HG03108 (cell line): ENCODE measurements around the gene METTL22.

Experiments used
- ATAC-seq: cut with Tn5 transposase; IDR thresholded peaks from one replicate; pipeline ENCODE4 v1.9.1; 2021; ENCODE audit warnings: moderate library complexity; ENCODE audit not compliant: unreplicated experiment

METTL22 gene

DNA sequence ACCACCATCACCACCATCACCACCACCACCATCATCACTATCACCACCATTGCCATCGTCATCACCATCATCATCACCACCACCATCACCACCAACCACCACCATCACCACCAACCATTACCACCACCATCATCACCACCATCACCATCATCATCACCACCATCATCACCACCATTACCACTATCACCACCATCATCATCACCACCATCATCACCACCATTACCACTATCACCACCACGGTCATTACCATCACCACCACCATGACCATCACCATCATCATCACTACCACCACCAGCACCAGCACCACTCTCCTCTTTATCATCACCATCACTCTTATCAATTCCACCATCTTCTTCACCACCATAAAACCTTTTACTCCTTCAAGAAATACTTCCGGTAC is 30.0 kb upstream of the METTL22 start:
- no peak for ATAC-seq

DNA sequence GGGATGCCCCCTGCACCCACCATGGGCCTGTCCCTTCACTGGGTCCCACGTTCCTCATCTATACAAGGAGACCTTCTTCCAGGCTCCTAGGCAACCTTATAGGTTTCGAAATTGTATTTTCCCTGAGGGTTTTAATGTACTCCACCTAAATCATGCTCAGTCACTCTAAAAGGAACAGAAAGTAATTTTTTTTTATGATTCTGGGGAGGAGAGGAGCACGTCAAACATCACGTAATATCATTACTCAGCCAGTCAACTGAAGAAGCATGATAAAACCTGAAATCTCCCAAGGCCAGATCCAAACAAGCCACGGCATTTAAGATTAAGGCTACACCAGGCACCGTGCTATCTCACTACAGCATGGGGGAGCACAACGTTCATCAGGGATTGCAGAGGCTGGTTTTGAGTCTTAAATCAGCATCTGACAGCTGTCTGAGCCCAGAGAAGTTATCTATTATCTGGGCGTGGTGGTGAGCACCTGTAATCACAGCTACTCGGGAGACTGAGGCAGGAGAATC is 27.3 kb upstream of the METTL22 start:
- ATAC-seq, result no peak

DNA sequence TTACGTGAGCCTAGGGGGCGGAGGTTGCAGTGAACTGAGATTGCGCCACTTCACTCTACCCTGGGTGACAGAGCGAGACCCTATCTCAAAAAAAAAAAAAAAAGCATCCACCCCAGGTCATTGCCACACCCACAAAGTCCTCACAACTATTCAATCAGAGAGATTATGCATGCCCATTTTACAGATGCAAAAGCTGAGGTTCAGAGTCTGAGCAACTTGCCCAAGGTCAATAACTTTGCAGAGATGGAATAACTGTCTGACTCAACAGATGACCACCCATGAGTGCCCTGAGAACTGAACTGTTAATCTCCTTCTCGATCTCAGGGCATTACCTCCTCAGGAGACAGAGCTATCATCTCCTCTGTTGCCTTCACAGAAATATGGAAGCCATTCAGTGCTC is 25.7 kb upstream of the METTL22 start:
- no peak for ATAC-seq

DNA sequence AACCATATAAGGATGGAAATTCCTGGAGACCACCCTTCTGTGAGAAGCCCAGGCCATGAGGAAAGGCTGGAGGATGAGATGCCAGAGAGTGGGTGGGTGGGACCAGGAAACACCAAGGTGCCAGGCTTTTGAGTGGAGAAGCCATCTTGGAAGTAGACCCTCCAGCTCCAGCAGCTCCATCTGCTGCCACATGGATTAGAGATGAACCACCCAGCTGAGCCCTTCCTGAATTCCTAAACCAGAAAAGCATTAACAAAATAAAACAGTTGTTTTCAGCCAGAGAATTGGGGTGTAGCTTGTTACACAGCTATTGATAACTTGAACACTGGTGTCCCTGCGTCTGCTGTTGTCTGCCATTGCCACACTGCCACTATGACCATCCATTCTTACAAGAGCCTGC is 24.9 kb upstream of the METTL22 start:
- ATAC-seq, result no peak

DNA sequence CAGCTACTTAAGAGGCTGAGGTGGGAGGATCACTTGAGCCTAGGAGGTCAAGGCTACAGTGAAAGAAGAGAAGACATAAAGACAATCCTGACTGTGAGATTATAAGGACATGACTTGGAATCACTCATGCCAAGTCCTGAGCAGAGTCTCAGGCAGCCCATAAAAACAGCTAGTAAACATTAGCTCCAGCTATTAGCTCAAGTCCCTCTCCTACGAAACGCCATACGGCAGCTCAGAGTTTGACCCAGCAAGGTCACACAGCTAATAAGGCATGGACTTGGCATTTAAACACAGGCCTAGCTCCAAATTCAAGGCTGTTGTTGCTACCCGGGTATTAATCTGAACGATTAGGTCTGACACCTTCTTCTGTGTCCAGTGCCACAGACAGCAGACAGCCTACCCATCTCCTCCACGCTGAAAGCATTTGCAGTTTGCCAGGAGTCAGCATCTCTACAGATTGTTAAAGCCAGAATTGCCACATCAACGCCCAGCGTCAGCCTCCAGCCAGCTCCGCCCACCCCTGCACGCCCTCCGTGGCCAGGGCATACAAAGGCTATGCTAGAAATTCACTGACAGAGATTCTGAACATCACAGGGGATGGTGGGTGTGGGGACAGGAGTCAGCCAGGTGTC is 21.2 kb upstream of the METTL22 start:
- ATAC-seq, result no peak

DNA sequence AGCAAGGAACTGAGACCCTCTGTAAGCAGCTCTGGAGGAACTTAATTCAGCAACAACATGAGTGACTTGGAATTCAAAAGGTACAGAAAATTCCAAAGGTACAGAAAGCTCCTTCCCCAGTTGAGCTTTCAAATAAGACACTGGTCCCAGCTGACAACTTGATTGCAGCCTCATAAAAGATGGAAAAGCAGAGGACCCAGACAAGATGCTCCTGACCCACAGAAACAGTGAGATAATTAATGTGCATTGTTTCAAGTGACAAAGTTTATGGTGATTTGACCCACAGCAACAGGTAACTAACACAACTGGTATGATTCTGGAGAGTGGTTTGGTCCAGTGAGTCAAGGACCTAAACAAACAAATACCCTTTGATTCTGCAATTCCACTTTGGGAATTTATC is 15.9 kb upstream of the METTL22 start:
- no peak for ATAC-seq

DNA sequence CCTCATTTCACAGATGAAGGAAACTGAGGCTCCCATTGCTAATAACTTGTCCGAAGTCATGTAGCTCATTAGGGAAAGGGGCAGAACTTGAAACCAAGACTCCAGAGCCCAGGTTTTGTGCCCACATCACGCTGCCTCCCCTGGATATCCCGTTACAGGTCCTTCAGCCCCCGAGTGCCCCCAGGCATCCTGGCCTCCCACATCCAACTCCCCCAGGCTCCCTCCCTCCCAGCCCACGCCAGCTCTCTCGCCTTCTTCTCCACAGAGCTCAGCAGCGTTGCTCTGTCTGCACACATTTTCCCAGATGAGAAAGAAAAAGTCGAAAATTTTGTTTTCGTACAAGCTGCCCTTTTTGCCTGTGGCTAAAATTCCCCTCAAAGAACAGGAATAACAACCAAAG is 14.3 kb upstream of the METTL22 start:
- ATAC-seq, result no peak

DNA sequence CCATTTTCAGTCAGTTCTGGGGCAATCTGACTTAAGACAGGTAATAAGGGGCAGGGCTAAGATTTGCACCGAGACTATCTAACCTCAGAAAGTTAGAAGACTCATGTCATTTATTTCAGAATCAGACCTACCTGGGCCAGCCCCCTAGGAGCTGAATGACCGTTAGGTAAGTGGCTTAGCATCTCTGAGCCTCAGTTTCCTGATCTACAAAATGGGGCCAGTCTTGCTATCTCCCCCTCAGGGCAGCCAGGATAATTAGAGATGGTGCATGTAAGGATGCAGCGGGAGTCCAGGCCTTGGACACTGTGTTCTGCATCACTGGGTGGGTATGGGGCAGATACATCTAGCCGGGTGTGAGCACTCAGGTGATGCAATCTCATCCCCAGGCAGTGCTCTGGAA is 10.4 kb upstream of the METTL22 start:
- no peak for ATAC-seq

DNA sequence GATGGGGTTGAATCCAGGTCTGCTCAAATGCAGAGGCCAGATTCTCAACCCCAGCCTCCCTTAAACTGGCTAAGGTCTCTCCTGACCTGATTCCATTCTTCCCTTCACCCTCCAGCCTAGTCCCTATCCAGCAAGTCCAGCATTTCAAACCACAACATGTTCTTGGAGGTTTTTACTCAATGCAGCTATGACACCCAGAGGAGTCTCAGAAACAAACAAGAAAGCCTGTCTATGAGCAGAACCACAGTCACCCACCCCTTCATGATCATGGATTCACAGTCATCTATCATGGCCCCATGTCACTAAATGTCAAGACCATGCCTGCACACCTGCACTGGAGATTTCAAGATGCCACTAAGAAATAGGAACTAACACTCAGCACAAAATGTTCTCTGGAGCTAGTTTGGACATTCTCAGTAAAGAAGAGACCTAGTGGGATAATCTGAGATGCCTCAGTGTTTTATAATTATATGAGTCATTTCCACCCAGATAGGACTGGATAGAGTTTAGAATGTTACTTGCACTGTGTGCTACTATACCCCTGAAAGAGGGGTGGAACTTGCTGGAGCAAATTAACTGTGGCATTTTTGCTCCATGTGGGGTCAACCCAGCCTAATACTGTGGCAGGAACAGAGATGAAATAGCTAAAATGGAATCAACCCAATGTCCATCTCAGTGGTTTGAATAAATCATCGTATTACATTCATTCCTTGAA is 9.5 kb upstream of the METTL22 start:
- ATAC-seq, result no peak

DNA sequence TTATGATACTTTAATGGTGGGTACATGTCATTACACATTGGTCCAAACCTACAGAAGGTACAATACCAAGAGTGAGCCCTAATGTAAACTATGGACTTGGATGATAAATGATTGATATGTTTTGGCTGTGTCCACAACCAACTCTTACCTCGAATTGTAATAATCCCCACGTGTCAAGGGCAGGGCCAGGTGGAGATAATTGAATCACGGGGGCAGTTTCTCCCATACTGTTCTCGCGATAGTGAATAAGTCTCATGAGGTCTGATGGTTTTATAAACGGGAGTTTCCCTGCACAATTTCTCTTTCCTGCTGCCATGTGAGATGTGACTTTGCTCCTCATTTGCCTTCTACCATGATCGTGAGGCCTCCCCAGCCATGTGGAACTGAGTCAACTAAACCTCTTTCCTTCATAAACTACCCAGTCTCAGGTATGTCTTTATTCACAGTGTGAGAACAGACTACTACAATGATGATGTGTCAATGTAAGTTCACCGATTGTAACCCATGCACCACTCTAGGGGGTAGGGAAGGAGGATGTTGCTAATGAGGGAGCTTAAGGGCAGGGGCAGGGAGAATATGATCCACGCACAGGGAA is 7.0 kb upstream of the METTL22 start:
- no peak for ATAC-seq

DNA sequence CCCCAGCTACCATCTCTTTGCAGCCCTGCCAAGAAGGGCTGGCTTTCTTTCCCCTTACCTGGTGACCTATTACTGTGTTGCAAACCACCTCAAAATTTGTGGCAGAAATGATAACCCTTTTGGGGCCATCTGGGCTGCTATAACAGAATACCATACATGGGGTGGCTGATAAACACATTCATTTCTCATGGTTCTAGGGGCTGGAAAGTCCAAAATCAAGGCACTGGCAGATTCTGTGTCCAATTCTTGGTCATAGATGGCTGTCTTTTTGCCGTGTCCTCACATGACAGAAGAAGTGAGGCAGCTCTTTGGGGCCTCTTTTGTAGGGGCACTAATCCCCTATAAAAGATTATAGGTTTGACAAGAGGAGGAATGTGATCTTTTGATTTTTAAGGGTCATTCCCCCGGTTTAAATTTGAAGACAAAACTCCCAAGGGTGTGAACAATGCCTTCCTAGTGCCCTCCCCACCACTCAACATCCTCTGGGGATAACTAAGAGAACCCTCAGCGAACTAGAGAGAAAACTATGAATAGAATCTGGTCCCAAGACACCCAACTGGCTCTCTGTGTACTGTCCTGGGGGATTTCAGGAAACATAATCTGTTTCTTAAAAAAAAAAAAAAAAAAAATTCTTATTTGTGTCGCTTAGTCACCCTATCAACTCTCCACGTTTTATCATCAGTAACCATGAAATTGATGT is 1.7 kb upstream of the METTL22 start:
- ATAC-seq, result no peak

DNA sequence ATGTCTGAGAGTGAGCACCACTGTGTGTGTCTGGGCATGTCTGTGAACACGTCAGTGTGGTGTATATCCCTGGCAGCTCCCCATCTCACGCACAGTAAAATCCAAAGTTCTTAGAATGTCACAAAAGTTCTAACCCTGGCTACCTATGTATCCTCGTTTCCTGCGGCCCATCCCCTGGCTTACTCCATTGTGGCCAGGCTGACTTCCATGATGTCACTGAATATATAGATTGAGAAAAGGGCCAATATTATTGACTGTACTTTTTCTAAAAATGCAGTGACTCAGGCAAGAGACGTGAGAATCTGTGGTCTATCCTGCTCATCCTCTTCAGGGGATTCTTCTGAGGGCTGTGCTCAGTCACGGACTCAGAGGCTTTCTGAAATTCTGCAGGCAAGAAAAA is 963 bp upstream of the METTL22 start:
- ATAC-seq, result no peak

DNA sequence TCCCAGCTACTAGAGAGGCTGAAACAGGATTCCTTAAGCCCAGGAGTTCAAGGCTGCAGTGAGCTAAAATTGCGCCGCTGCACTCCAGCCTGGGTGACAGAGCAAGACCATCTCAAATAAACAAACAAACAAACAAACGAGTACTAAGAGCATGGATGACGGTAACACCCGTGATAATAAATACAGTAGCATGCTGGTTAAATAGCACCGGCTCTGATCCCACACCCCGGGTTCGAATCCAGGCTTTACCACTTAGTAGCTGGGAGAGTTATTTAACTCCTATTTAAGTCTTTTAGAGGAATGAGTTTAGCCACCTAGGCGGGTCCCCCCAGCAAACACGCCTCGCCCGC is 301 bp upstream of the METTL22 start:
- no peak for ATAC-seq

DNA sequence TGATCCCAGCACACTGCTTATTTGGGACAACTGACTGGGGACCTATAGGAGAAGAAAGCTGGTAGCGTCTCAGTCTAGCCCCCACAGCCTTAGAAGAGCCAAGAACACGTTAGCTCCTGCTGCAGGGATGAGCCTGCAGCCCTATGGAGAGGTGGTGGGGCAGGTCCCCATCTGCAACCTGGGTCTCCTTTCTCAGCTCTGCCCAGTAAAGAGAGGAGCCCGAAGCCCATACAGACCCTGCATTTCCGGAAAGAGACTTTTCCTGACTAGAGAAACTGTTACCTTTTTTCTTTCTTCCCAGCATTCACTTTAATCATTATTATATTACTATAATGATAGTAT is 788 bp downstream of the METTL22 start:
- ATAC-seq, result no peak

DNA sequence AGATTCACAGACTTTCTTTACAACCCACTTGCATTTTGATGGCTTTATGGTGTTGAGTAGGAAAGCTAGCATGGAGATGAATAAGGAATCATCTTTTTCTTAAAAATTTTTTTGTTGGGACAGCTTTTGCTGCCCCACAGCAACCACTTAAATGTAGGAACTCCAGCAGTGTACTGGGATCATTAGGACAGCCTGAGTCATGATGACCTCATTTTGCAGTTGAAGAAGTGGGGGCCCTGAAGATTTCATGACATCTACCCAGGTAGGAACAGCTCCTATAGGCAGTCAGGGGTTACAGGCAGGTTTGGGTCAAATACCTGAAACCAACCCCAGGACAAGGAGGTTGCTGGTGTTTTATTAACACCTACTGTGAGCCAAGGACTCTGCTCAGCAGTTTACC is 2.1 kb downstream of the METTL22 start:
- no peak for ATAC-seq

DNA sequence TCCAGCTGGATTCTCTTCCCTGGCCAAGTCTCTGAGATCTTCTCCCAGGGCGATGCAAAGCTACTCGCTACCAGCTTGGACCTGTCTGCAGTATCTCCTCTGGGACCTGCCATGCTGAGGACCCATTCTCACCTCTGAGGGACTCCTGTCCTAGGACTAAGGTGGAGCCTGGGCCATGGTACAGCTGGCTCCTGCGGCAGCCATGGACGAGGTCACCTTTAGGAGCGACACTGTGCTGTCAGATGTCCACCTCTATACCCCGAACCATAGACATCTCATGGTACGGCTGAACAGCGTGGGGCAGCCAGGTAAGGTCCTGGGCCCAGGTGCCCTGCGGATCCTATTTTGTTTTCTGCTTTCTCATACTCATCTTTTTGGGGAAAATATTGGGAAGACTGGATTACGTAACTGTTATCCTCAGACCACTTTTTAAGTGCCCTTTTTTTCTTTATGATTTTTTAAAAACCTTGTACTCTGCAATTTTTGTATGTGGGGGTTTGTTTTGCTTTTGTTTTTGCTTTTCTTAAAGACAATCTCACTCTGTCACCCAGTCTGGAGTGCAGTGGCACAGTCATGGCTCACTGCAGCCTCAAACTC is 4.1 kb downstream of the METTL22 start:
- ATAC-seq, result no peak

DNA sequence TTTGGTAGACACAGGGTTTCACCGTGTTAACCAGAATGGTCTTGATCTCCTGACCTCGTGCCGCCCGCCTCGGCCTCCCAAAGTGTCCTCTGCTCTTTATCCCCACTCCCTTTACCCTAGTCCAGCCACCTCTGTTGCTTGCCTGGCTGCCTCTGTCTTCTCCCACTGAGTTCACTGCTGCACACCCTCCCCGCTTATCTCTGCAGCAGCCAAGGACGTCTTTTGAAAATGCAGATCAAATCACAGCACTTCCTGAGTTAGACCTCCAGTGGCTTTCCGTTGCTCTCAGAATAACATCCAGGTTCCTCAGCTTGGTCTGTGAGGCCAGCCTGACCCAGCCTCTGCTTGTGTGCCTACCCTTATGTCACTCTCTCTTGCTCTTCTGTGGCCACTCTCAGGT is 5.4 kb downstream of the METTL22 start:
- no peak for ATAC-seq

DNA sequence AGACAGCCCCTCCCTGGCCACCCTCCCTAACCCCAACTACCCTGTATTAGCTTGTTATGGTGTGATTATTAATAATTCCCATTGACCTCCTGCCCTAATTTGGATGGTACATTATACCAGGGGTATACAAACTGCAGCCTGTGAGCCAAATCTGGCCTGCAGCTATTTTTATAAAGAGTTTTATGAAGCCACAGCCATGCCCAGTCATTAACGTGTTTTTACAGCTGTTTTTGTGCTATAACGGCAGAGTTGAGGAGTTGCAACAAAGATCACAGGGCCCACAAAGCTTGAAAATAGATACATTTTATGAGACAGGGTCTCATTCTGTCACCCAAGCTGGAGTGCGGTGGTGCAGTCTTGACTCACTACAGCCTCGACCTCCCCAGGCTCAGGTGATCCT is 6.0 kb downstream of the METTL22 start:
- no peak for ATAC-seq

DNA sequence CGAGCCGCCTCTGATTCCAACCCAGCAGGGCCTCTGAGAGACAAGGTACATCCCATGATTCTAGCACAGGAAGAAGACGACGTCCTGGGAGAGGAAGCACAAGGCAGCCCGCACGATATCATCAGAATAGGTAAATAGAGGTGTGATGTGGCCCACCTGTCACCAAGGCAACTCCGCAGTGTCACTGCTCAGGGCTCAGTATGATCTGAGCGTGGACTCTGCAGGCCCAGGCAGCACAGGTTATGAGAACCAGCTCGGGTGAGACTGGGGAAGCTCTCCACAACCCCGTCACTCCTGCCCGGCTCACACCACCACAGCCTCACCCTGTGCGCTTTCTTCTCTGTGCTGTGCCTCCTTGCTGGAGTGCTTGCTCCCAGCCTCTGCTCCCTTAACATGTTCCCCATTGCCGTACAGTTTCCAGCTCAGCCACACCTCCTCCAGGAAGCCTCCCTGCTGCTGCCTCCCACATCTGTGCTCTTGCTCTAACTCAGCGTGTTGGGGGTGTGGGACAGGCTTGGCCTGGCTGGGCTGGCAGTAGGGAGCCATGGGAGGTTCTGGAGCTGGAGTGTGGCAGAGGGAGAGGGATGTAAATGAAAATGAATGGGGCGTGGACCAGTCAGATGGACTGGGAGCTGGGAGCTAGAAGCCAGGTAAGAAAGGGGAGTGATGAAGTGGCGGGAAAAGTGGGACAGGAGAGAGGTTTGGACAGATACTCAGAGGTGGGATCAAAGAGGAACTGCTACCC is 7.7 kb downstream of the METTL22 start:
- no peak for ATAC-seq

DNA sequence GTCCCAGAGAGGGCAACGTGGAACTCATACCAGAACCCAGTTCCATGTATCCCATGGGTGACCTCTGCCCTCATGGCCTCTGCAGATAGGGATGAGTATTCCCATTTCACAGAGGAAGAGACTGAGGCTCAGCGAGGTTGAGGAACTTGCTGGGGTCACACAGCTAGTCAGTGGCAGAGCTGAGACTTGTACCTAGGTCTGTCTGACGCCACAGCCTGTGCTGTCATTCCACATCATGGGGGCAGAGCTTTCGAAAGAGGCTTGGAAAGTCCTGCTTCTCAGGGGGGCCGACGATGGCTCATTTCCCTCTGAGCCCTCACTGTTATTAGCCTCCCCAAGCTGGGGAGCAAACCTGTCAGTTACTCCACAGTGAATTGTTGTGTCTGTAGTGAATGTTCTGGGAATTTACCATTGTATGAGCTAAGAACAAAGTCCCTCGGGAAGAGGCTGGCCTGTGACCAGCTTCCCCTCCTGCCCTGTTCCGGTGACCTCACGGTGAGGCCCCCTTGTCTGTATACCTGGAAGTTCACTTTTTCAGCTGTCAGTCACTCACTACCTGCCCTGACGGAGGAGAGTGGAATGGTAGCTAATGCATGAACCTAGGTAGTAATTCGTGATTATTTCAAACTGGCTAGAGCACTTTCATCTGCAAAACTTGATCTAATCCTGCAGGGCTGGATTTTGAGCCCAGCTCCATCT is 8.9 kb downstream of the METTL22 start:
- ATAC-seq, result no peak
